Measurements from ENCODE around the gene PELI3. TPM values are rescaled to one million over a fixed set of nuclear protein-coding genes. Genes with fewer than 3 reads are reported as not detected.

Gene PELI3
- total RNA-seq (1 to 10 TPM; 3.0 to 9.6 (median 6.4) TPM), polyA plus RNA-seq (10 to 100 TPM; 14.7 to 19.9 TPM)

DNA sequence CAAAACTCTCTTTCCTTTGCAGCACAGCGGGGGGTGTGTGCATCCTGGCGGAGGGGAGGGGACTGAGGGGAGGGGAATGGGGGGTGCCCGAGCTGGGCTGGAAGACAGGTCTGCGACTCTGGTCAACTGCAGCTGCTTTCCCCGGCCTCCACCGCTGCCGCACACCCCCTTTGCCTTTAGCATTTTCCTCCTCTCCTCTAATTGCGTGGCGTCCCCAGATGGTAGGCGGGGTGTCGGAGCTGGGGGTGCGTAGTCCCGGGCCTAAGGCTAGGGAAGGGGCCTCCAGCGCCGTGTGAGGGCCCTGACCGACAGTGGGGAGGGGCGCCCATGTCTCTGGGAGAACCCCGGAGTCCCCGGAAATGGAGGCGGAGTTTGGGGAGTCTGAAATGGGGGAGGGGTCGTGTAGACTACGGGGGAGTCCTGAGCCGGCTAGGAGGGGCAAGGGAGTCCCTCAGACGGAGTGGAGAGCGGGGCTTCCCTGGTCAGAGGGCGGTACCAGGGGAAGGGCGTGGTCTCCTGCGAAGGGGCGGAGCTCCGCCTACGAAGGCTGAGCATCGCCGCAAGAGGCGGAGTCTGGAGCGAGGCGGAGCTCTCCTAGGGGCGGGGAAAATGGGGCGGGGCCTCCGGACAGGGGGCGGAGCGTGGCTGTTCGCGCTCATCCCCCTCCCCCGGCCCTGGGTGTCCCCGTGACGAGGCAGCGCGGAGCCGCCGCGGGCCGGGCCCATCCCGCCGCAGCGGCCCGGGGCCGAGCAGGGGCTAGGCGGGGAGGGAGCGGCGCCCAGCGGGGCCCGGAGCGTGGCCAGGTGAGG lies at the start of gene PELI3:
Gene PELI3 (plus strand): TSS at position 681 of the 809 bp plus-strand sequence. CDS start 1,224 bp downstream, outside the sequence.
- intact Hi-C loops (cut with DNase I), result no loop called here
- Histone ChIP-seq H3K4me1 (peaks cover 0 to 5% (median 0%) of the 10 kb centered on the region in 3 donors), H3K4me3 (peak within 1 kb of the TSS; percentile 26 to 66 (median 55)), H3K27me3 (no peaks in the 10 kb centered on the region), H3K9me3 (no peaks in the 10 kb centered on the region), H3K27ac (peak within 1 kb of the TSS in 2 of 4 donors; percentile 17 to 28), H3K36me3 (no peaks in the 10 kb centered on the region)
- ATAC-seq, result peak; percentile 96 to 99 (median 98)
- FAIRE-seq, result no peak
- WGBS, 2 donors, result 1% methylated on average over 31 to 63 of the region's 63 CpGs
- DNase-seq, result peak; percentile 91 to 99 (median 97)
- TF ChIP-seq, protein P1, sequence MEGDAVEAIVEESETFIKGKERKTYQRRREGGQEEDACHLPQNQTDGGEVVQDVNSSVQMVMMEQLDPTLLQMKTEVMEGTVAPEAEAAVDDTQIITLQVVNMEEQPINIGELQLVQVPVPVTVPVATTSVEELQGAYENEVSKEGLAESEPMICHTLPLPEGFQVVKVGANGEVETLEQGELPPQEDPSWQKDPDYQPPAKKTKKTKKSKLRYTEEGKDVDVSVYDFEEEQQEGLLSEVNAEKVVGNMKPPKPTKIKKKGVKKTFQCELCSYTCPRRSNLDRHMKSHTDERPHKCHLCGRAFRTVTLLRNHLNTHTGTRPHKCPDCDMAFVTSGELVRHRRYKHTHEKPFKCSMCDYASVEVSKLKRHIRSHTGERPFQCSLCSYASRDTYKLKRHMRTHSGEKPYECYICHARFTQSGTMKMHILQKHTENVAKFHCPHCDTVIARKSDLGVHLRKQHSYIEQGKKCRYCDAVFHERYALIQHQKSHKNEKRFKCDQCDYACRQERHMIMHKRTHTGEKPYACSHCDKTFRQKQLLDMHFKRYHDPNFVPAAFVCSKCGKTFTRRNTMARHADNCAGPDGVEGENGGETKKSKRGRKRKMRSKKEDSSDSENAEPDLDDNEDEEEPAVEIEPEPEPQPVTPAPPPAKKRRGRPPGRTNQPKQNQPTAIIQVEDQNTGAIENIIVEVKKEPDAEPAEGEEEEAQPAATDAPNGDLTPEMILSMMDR (IDR thresholded peaks at IDR 0.05), result no peak

DNA sequence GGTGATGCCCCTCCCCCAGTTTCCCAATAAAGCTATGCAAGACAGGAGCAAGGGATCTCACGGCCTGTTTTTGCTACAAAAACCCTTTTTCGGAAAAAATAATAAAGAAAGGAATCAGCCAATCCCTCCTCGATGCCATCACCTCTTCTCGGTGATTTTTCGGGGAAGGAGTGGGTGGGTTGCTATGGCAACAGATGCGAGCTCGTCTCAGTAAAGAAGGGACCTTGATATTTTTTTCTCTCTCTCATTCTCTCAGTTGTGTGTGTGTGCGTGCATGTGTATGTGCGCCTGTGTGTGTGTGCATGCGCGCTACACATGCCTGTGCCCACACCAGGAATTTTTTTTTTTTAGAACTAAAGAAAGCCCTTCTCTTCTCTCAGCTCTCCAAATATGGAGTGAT lies 49.7 kb upstream of the PELI3 start:
- TF ChIP-seq, protein P1 (IDR thresholded peaks at IDR 0.05), result no peak
- DNase-seq (no peak), FAIRE-seq (no peak), ATAC-seq (no peak)
- Histone ChIP-seq H3K4me1 (no peaks in the 10 kb centered on the region), H3K9me3 (no peaks in the 10 kb centered on the region), H3K36me3 (no peaks in the 10 kb centered on the region), H3K27me3 (peaks cover 0 to 4% (median 0%) of the 10 kb centered on the region in 4 donors), H3K27ac (no peak overlapping the region), H3K4me3 (no peak overlapping the region)
- WGBS, 2 donors, result 47 to 57% methylated on average over 11 of the region's 11 CpGs
- intact Hi-C loops (cut with DNase I), result loop anchor here in 2 of 3 donors (10.0 kb wide), 1 partner anchor 268 kb away; no protein-coding TSS in a partner anchor

DNA sequence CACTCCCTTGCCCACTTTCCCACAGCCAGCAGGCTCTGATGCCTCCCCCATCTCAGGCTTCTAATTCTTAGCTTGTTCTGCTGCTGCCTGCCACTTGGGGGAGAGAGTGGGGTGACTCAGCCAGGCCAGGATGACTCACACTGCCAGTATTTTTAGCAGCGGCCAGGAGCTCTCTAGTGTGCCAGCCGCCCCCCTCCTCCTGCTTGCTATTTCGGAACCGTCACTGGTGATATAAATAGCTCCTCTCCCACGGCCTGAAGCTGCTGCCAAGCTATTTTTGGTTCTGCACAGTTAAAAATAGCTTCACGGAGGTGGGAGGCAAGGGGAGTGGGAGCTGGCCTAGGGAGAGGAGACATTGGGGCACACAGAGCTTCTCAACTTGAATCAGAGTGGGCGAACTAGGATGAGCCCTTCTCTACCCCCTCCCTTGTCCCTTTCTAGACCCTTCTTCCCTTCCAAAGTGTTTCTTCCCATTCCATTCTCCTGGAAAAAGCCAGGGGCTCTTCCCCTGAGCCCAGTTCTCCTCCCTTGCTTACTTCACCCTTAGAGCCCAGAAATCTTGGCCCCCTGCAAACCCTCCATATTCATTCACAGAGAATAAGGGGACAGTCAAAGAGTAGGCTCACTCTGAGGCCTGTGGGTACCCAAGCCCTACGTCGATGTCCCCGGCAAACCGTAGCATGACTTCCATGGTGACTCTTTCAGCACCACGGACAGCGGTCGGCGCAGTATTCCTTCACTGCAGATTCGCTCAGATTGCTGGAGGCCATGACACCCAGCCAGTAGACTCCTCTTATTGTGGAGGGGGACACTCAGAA lies 48.3 kb upstream of the PELI3 start:
- FAIRE-seq (no peak), DNase-seq (peak in 5 of 6 donors; percentile 24 to 79 (median 49)), ATAC-seq (peak in 3 of 4 donors; percentile 40 to 68 (median 62))
- no peaks in the 10 kb centered on the region for H3K9me3 ChIP-seq
- no peaks in the 10 kb centered on the region for H3K4me1 ChIP-seq
- H3K36me3 ChIP-seq, result no peaks in the 10 kb centered on the region
- H3K27me3 ChIP-seq, result peaks cover 0 to 4% (median 0%) of the 10 kb centered on the region in 4 donors
- WGBS, 2 donors, result 8% methylated on average over 16 of the region's 16 CpGs
- no peak overlapping the region for H3K27ac ChIP-seq
- intact Hi-C loops (cut with DNase I), result loop anchor here in 2 of 3 donors (10.0 kb wide), 1 partner anchor 266 kb away; no protein-coding TSS in a partner anchor
- no peak overlapping the region for H3K4me3 ChIP-seq
- TF ChIP-seq, protein P1 (IDR thresholded peaks at IDR 0.05), result no peak

DNA sequence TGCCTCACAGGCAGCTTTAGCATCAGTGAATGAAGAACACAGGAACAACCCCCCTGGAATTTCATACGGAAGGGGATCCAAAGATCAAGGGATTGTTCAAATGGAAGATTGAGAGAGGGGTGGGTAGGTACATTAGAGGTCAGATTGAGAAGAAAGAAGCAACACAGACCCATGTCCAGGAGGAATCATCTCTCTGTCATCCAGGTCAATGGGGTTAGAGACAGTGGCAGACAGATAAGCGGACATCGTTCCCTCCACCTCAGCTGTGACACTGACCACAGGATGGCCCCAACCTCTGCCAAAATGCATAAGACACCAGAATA lies 47.8 kb upstream of the PELI3 start:
- ATAC-seq (no peak), FAIRE-seq (no peak), DNase-seq (no peak)
- Histone ChIP-seq H3K36me3 (no peaks in the 10 kb centered on the region), H3K27ac (no peak overlapping the region), H3K4me3 (no peak overlapping the region), H3K9me3 (no peaks in the 10 kb centered on the region), H3K4me1 (no peaks in the 10 kb centered on the region), H3K27me3 (peaks cover 0 to 4% (median 0%) of the 10 kb centered on the region in 4 donors)
- TF ChIP-seq, protein P1 (IDR thresholded peaks at IDR 0.05), result no peak
- WGBS, 2 donors, result 40 to 55% methylated on average over 3 of the region's 3 CpGs
- intact Hi-C loops (cut with DNase I), result loop anchor here in 2 of 3 donors (10.0 kb wide), 1 partner anchor 266 kb away; no protein-coding TSS in a partner anchor
